Endothelial cell of umbilical vein (primary cell): ENCODE measurements around the gene CD247. TPM values are rescaled to one million over a fixed set of nuclear protein-coding genes. Genes with fewer than 3 reads are reported as not detected.

ENCODE experiments used
- BruUV-seq: library from RNA; stranded (reverse); fragments of 400-500 nt; replicated peaks from 2 replicates; lab custom pipeline; 2021; lab: Mats Ljungman, UMichigan
- CTCF ChIA-PET: fragments of 300-600, 350-600 bp; sonication (Branson Sonifier 250); formaldehyde crosslinking; loops from one replicate; lab custom pipeline; 2021; ENCODE audit warnings: antibody characterized with exemption, inconsistent platforms; lab: Charles Lee
- POLR2A ChIA-PET: fragments of 300-600, 350-600 bp; sonication (Branson Sonifier 250); formaldehyde crosslinking; loops from one replicate; lab custom pipeline; 2021; ENCODE audit warnings: antibody characterized with exemption, inconsistent platforms; lab: Charles Lee
- DNase-seq: peaks from one replicate; pipeline ENCODE4 v3.0.0-alpha.2; 2011; ENCODE audit warnings: low read depth, low spot score
- FAIRE-seq: peaks from 2 replicates; lab custom pipeline; 2011; peaks lifted over from hg19 to GRCh38; lab: Jason Lieb, UNC
- H2AFZ ChIP-seq: 2 replicates; pipeline ENCODE4 v1.6.0; 2012; ENCODE audit warnings: low read depth, low read length, control low read depth, inconsistent platforms
- H3K27ac ChIP-seq: 2 replicates; pipeline ENCODE4 v1.5.1; 2011; ENCODE audit warnings: low read depth, mild to moderate bottlenecking, control low read depth, low read length, moderate library complexity; ENCODE audit not compliant: insufficient read depth
- H3K27me3 ChIP-seq, 2 experiments: 2 replicates each; pipeline versions ENCODE4 v1.6.0 to v1.6.1; 2011; ENCODE audit warnings: low read length in 2 of 2, mixed read lengths in 1 of 2; ENCODE audit not compliant: control insufficient read depth in 2 of 2, insufficient read depth in 2 of 2
- H3K36me3 ChIP-seq, 2 experiments: 2 replicates in 1 of 2; 3 replicates in 1 of 2; pipeline ENCODE4 v1.5.1; 2011; ENCODE audit warnings: low read length in 2 of 2, mild to moderate bottlenecking in 1 of 2, moderate library complexity in 1 of 2; ENCODE audit not compliant: control insufficient read depth in 2 of 2, insufficient read depth in 2 of 2; ENCODE audit errors: extremely low read depth in 1 of 2
- H3K4me1 ChIP-seq: 3 replicates; pipeline ENCODE4 v1.5.1; 2011; ENCODE audit warnings: mild to moderate bottlenecking, low read length; ENCODE audit not compliant: control insufficient read depth, insufficient read depth; ENCODE audit errors: extremely low read depth
- H3K4me2 ChIP-seq: 2 replicates; pipeline ENCODE4 v1.6.1; 2011; ENCODE audit warnings: low read length, control low read depth, mixed read lengths; ENCODE audit not compliant: insufficient read depth
- H3K4me3 ChIP-seq, 3 experiments: fragments of 200-600 bp in 1 of 3; sonication (generic), shearing (Covaris generic) in 1 of 3; replicated peaks in 1 of 3; 2 replicates each; pipeline ENCODE4 v1.5.1; 2011 to 2016; ENCODE audit warnings: control low read depth in 3 of 3, low read length in 3 of 3, mild to moderate bottlenecking in 2 of 3, inconsistent platforms in 1 of 3, low read depth in 1 of 3, moderate library complexity in 1 of 3; ENCODE audit not compliant: insufficient read depth in 1 of 3
- H3K79me2 ChIP-seq: 2 replicates; pipeline ENCODE4 v1.6.0; 2012; ENCODE audit warnings: low read length, inconsistent platforms; ENCODE audit not compliant: control insufficient read depth, insufficient read depth
- H3K9ac ChIP-seq: replicated peaks from 2 replicates; pipeline ENCODE3; 2011; ENCODE audit warnings: low read length, control low read depth; ENCODE audit not compliant: insufficient read depth; ENCODE audit errors: extremely low read depth
- H3K9me1 ChIP-seq: replicated peaks from 3 replicates; pipeline ENCODE4 v1.6.0; 2011; ENCODE audit warnings: mild to moderate bottlenecking, low read length; ENCODE audit not compliant: control insufficient read depth, insufficient read depth; ENCODE audit errors: extremely low read depth
- H3K9me3 ChIP-seq: replicated peaks from 2 replicates; pipeline ENCODE4 v1.5.1; 2012; ENCODE audit warnings: low read length, inconsistent platforms; ENCODE audit not compliant: control insufficient read depth, insufficient read depth
- H4K20me1 ChIP-seq: replicated peaks from 2 replicates; pipeline ENCODE3; 2011; ENCODE audit warnings: mild to moderate bottlenecking, low read length; ENCODE audit not compliant: control insufficient read depth, insufficient read depth; ENCODE audit errors: extremely low read depth
- CTCF ChIP-seq, 2 donors: IDR thresholded peaks; 1 replicate in 1 of 2; 2 replicates in 1 of 2; pipeline ENCODE4 v1.5.1; 2011; ENCODE audit warnings: low read length in 2 of 2, mild to moderate bottlenecking in 2 of 2, moderate library complexity in 2 of 2, control low read depth in 1 of 2, inconsistent platforms in 1 of 2, low read depth in 1 of 2; ENCODE audit not compliant: insufficient read depth in 1 of 2; ENCODE audit errors: extremely low read depth in 1 of 2
- EZH2 ChIP-seq: IDR thresholded peaks from 2 replicates; pipeline ENCODE4 v1.6.1; 2012; ENCODE audit warnings: borderline replicate concordance, low read depth, mild to moderate bottlenecking, moderate library complexity, low read length, inconsistent platforms; ENCODE audit not compliant: severe bottlenecking
- FOS ChIP-seq: IDR thresholded peaks from 2 replicates; pipeline ENCODE4 v1.6.1; 2011; ENCODE audit warnings: mild to moderate bottlenecking, low read length, moderate library complexity, borderline replicate concordance; ENCODE audit not compliant: insufficient read depth
- GATA2 ChIP-seq: IDR thresholded peaks from 2 replicates; pipeline ENCODE4 v1.7.0; 2011; ENCODE audit warnings: low read depth, mild to moderate bottlenecking, moderate library complexity, mixed read lengths, low read length; ENCODE audit not compliant: insufficient read length, insufficient read depth
- JUN ChIP-seq: IDR thresholded peaks from 2 replicates; pipeline ENCODE4 v1.6.1; 2011; ENCODE audit warnings: borderline replicate concordance, low read depth; ENCODE audit not compliant: insufficient read length, insufficient read depth
- MAX ChIP-seq: IDR thresholded peaks from 2 replicates; pipeline ENCODE4 v1.6.1; 2011; ENCODE audit not compliant: insufficient read depth, insufficient read length
- MYC ChIP-seq: IDR thresholded peaks from one replicate; pipeline ENCODE4 v1.6.1; 2011; ENCODE audit warnings: mild to moderate bottlenecking, low read depth, low read length
- POLR2A ChIP-seq: IDR thresholded peaks from 2 replicates; pipeline ENCODE4 v1.6.1; 2012; ENCODE audit warnings: low read depth, mild to moderate bottlenecking, control low read depth, low read length
- POLR2AphosphoS5 ChIP-seq: IDR thresholded peaks from 2 replicates; pipeline ENCODE4 v1.6.1; 2012; ENCODE audit warnings: low read depth, mild to moderate bottlenecking, control low read depth, low read length, moderate library complexity; ENCODE audit not compliant: insufficient read depth
- dilution Hi-C: fragments of 300-500 bp; cut with MboI; formaldehyde crosslinking; loops from one replicate; pipeline ENCODE4 v1.15.0; 2019; ENCODE audit warnings: low sequenced_read_pairs; ENCODE audit not compliant: extremely low pct_ligation_motif_present
- intact Hi-C: fragments of 100-400 bp; cut with micrococcal nuclease; formaldehyde crosslinking; loops from one replicate; pipeline ENCODE4 v1.10.0; 2022
- polyA plus RNA-seq, 4 experiments: library from polyadenylated mRNA; depleted of rRNA in 3 of 4; stranded (reverse) in 3 of 4; unstranded in 1 of 4; fragments of >200 nt; gene quantifications; 2 replicates each; pipeline versions ENCODE4 v1.2.1 to v1.2.3, GENCODE V29; 2011 to 2012; ENCODE audit warnings: missing spikeins in 1 of 4
- total RNA-seq: library from RNA; stranded (reverse); gene quantifications from 2 replicates; pipeline ENCODE4 v1.2.3, GENCODE V29; 2021

Gene CD247
- total and polyA plus RNA-seq, 2 donors (not counting 3 experiments of a cell fraction or from before 2014, with no cell fraction given), result not detected

GRCh38 chr1:167544447-167545093 lies 26.2 kb upstream of the CD247 start:
- H3K36me3 ChIP-seq, result no peaks in the 10 kb centered on the region
- no peak overlapping the region for H3K4me2 ChIP-seq
- H3K9me1 ChIP-seq, result no peaks in the 10 kb centered on the region
- dilution Hi-C loops (no loop called here), intact Hi-C loops (no loop called here)
- no TSS peak for BruUV-seq
- H3K27me3 ChIP-seq, result no peaks in the 10 kb centered on the region
- no peaks in the 10 kb centered on the region for H3K4me1 ChIP-seq
- no peak for DNase-seq
- no peaks in the 10 kb centered on the region for H4K20me1 ChIP-seq
- H3K79me2 ChIP-seq, result no peaks in the 10 kb centered on the region
- H2AFZ ChIP-seq, result no peak overlapping the region
- FAIRE-seq, result no peak
- H3K27ac ChIP-seq, result no peak overlapping the region
- H3K9me3 ChIP-seq, result no peaks in the 10 kb centered on the region
- no peak for TF ChIP-seq EZH2
- TF ChIP-seq JUN, result no peak
- no peak for TF ChIP-seq GATA2
- no peak for TF ChIP-seq MAX
- TF ChIP-seq FOS, result no peak
- no peak for TF ChIP-seq CTCF (IDR thresholded peaks at IDR 0.05; ENCODE audit: extremely low read depth in 1 of 2, insufficient read depth in 1 of 2, low read depth in 1 of 2, low read length in 2 of 2)
- TF ChIP-seq POLR2A, result no peak
- TF ChIP-seq MYC, result no peak
- no peak for TF ChIP-seq POLR2AphosphoS5
- H3K9ac ChIP-seq, result no peak overlapping the region
- ChIA-PET POLR2A (interaction anchor here (0.5 kb wide), 1 partner anchor 44 kb away, joined by 3 read pairs; no protein-coding TSS in a partner anchor), CTCF (interaction anchor here (1.2 to 1.8 kb wide), 2 partner anchors 9 to 11 kb away, joined by 3 to 5 read pairs; partner anchors contain the start of gene CREG1)
- no peak overlapping the region for H3K4me3 ChIP-seq
